GM12878 (cell line): ENCODE results near the gene RPS6KA4. TPM values are rescaled to one million over a fixed set of nuclear protein-coding genes. Genes with fewer than 3 reads are reported as not detected.

Experiments
- ATAC-seq: fragments of 200-7000 bp; cut with Tn5 transposase; 3 replicates; pipeline ENCODE4 v1.9.1; 2020; ENCODE audit warnings: mild to moderate bottlenecking, moderate library complexity
- BruUV-seq: library from RNA; stranded (reverse); fragments of 400-500 nt; replicated peaks from 2 replicates; lab custom pipeline; 2021; lab: Mats Ljungman, UMichigan
- CTCF ChIA-PET: fragments of 300-600 bp; sonication (Branson Sonifier 250); formaldehyde crosslinking; extraction: SDS; loops from one replicate; lab custom pipeline; 2021; ENCODE audit warnings: inconsistent platforms; lab: Yijun Ruan, JAX
- POLR2A ChIA-PET: fragments of 350-600 bp; formaldehyde crosslinking; extraction: SDS; loops from one replicate; lab custom pipeline; 2021; ENCODE audit warnings: inconsistent platforms; lab: Charles Lee
- RAD21 ChIA-PET: fragments of 300-600 bp; sonication (Branson Sonifier 250); formaldehyde crosslinking; loops from one replicate; lab custom pipeline; 2023; ENCODE audit warnings: antibody characterized with exemption; ENCODE audit not compliant: unreplicated experiment; lab: Charles Lee
- SMC1A ChIA-PET: fragments of 300-600 bp; sonication (Branson Sonifier 250); formaldehyde crosslinking; loops from one replicate; lab custom pipeline; 2023; ENCODE audit not compliant: unreplicated experiment, uncharacterized antibody; lab: Charles Lee
- DNase-seq: peaks from one replicate; pipeline ENCODE4 v3.0.0-alpha.2; 2011; ENCODE audit warnings: low read depth, low spot score
- FAIRE-seq: peaks from 3 replicates; lab custom pipeline; 2011; peaks lifted over from hg19 to GRCh38; lab: Jason Lieb, UNC
- H2AFZ ChIP-seq: 2 replicates; pipeline ENCODE4 v1.6.0; 2011; ENCODE audit warnings: low read depth, low read length, control low read depth; ENCODE audit not compliant: control insufficient read depth
- H3K27ac ChIP-seq: 2 replicates; pipeline ENCODE4 v1.5.1; 2011; ENCODE audit warnings: control low read depth; ENCODE audit not compliant: control insufficient read depth, insufficient read depth
- H3K27me3 ChIP-seq, 2 experiments: replicated peaks in 1 of 2; 2 replicates each; pipeline versions ENCODE4 v1.6.0 to v1.6.1; 2011; ENCODE audit warnings: low read length in 1 of 2; ENCODE audit not compliant: control insufficient read depth in 2 of 2, insufficient read depth in 2 of 2
- H3K36me3 ChIP-seq, 2 experiments: 2 replicates each; pipeline ENCODE4 v1.5.1; 2011; ENCODE audit warnings: low read length in 1 of 2; ENCODE audit not compliant: control insufficient read depth in 2 of 2, insufficient read depth in 2 of 2
- H3K4me1 ChIP-seq: 2 replicates; pipeline ENCODE4 v1.6.1; 2011; ENCODE audit warnings: mild to moderate bottlenecking, low read length, moderate library complexity, mixed read lengths; ENCODE audit not compliant: control insufficient read depth, insufficient read depth
- H3K4me2 ChIP-seq: 2 replicates; pipeline ENCODE4 v1.6.0; 2011; ENCODE audit warnings: control low read depth; ENCODE audit not compliant: control insufficient read depth, insufficient read depth
- H3K4me3 ChIP-seq: fragments of 200-600 bp; sonication (generic); 2 replicates; pipeline ENCODE4 v1.5.1; 2016
- H3K79me2 ChIP-seq: 2 replicates; pipeline ENCODE4 v1.6.0; 2011; ENCODE audit warnings: low read length; ENCODE audit not compliant: control insufficient read depth, insufficient read depth
- H3K9ac ChIP-seq: 2 replicates; pipeline ENCODE4 v1.8.0; 2011; ENCODE audit warnings: low read length, control low read depth, mixed read lengths; ENCODE audit not compliant: control insufficient read depth, insufficient read depth
- H3K9me3 ChIP-seq: replicated peaks from 3 replicates; pipeline ENCODE4 v1.5.1; 2011; ENCODE audit warnings: mild to moderate bottlenecking, low read length; ENCODE audit not compliant: control insufficient read depth, insufficient read depth
- H4K20me1 ChIP-seq: 2 replicates; pipeline ENCODE4 v1.6.0; 2011; ENCODE audit not compliant: control insufficient read depth, insufficient read depth
- CHD1 ChIP-seq: IDR thresholded peaks from 2 replicates; pipeline ENCODE4 v1.6.1; 2012; ENCODE audit warnings: low read depth, low read length, improper control_type of control experiment
- CREB1 ChIP-seq: IDR thresholded peaks from 2 replicates; pipeline ENCODE4 v1.6.1; 2012; ENCODE audit warnings: low read depth, mild to moderate bottlenecking, inconsistent platforms
- KLF5 ChIP-seq: fragments of 450-650 bp; IDR thresholded peaks from 2 replicates; pipeline ENCODE4 v1.6.1; 2014; ENCODE audit warnings: mild to moderate bottlenecking; ENCODE audit not compliant: partially characterized antibody
- RBBP5 ChIP-seq: fragments of 200-600 bp; sonication (generic); conservative IDR thresholded peaks from 2 replicates; pipeline ENCODE4 v1.6.1; 2016
- RCOR1 ChIP-seq: conservative IDR thresholded peaks from 2 replicates; pipeline ENCODE4 v1.6.1; 2012; ENCODE audit warnings: low read depth, low read length, improper control_type of control experiment
- RELA ChIP-seq: fragments of 450-650 bp; IDR thresholded peaks from 2 replicates; pipeline ENCODE4 v1.8.0; 2014; ENCODE audit warnings: borderline replicate concordance; ENCODE audit not compliant: partially characterized antibody
- RUNX3 ChIP-seq: IDR thresholded peaks from 2 replicates; pipeline ENCODE4 v1.6.1; 2012; ENCODE audit warnings: low read length, inconsistent platforms
- SP1 ChIP-seq: IDR thresholded peaks from one replicate; pipeline ENCODE4 v1.6.1; 2011; ENCODE audit warnings: low read depth, low read length
- SPI1 ChIP-seq: IDR thresholded peaks from 2 replicates; pipeline ENCODE4 v1.6.1; 2011; ENCODE audit warnings: low read depth, mild to moderate bottlenecking, low read length, moderate library complexity, borderline replicate concordance; ENCODE audit not compliant: insufficient read depth
- SRF ChIP-seq, 2 experiments: IDR thresholded peaks; 2 replicates each; pipeline ENCODE4 v1.6.1; 2011; ENCODE audit warnings: low read depth in 2 of 2, low read length in 2 of 2, mild to moderate bottlenecking in 1 of 2, moderate library complexity in 1 of 2
- USF1 ChIP-seq: IDR thresholded peaks from 2 replicates; pipeline ENCODE4 v1.6.1; 2011; ENCODE audit warnings: borderline replicate concordance, low read depth, mild to moderate bottlenecking, moderate library complexity, mixed read lengths, low read length; ENCODE audit not compliant: insufficient read depth; ENCODE audit errors: extremely low read length
- ZBTB40 ChIP-seq: fragments of 450-650 bp; IDR thresholded peaks from 2 replicates; pipeline ENCODE4 v1.6.1; 2016; ENCODE audit warnings: mild to moderate bottlenecking, moderate library complexity, borderline replicate concordance
- ZNF207 ChIP-seq: fragments of 450-650 bp; IDR thresholded peaks from 2 replicates; pipeline ENCODE4 v1.6.1; 2014; ENCODE audit warnings: antibody characterized with exemption, mild to moderate bottlenecking, borderline replicate concordance
- WGBS: methylation state at CpG from one replicate; pipeline ENCODE4 v1.1.6; 2016; ENCODE audit warnings: low lambda C conversion rate; ENCODE audit not compliant: insufficient replicate concordance, insufficient coverage; ENCODE audit errors: missing lambda C conversion rate; 5-methylcytosine and 5-hydroxymethylcytosine counted together
- in situ Hi-C: fragments of 300-500 bp; cut with MboI; formaldehyde crosslinking; loops from 9 replicates; pipeline ENCODE4 v1.14.3; 2018; ENCODE audit warnings: mixed read lengths
- intact Hi-C: fragments of 100-400 bp; cut with micrococcal nuclease; formaldehyde crosslinking; loops from one replicate; pipeline ENCODE4 v1.14.2; 2022; ENCODE audit not compliant: unreplicated experiment
- polyA plus RNA-seq, 11 experiments: library from polyadenylated mRNA; depleted of rRNA in 4 of 11; unstranded in 6 of 11; stranded (reverse) in 5 of 11; fragments of >200 nt; fragmentation: Nextera tagmentation in 4 of 11; fragmentation: Illumina TruSeq in 1 of 11; extraction: Ambion mirVana in 4 of 11; extraction: Trizol in 1 of 11; gene quantifications; 1 replicate in 1 of 11; 2 replicates in 10 of 11; pipeline versions ENCODE4 v1.2.1 to v1.2.3, GENCODE V29; 2011 to 2016; ENCODE audit warnings: inconsistent platforms in 2 of 11, missing spikeins in 2 of 11, low read depth in 1 of 11
- total RNA-seq, 4 experiments: library from RNA; depleted of rRNA in 3 of 4; stranded (reverse); fragments of >200 nt in 3 of 4; fragmentation: Illumina TruSeq in 1 of 4; extraction: Trizol in 1 of 4; gene quantifications; 2 replicates each; pipeline versions ENCODE4 v1.2.1 to v1.2.3, GENCODE V29; 2013 to 2021

The RPS6KA4 gene
- total and polyA plus RNA-seq, 10 of the 15 experiments (the other 5 are each of a cell fraction or from before 2014, with no cell fraction given): 0.34 to 32.6 (median 11.3) TPM

- FAIRE-seq: no peak
- POLR2A ChIA-PET: no interaction called here
- 97% methylated on average over 28 of the region's 28 CpGs for WGBS
- peaks cover 5 to 9% of the 10 kb centered on the region in 2 experiments; a peak in 3 of 4 replicates for H3K36me3 ChIP-seq
- DNase-seq: no peak
- TF ChIP-seq CREB1 (no peak), RELA (no peak), SPI1 (no peak), RBBP5 (no peak), KLF5 (no peak), ZNF207 (no peak), RUNX3 (no peak), SP1 (no peak), ZBTB40 (no peak), CHD1 (no peak), SRF (IDR thresholded peaks at IDR 0.05; ENCODE audit: low read depth in 2 of 2, low read length in 2 of 2) (no peak), USF1 (no peak), RCOR1 (no peak)
- H4K20me1 ChIP-seq: no peaks in the 10 kb centered on the region
- peaks cover 3% of the 10 kb centered on the region; the same call in 1 of the 2 replicates for H3K4me1 ChIP-seq
- no peak overlapping the region for H3K4me2 ChIP-seq
- CTCF ChIA-PET: no interaction called here
- RAD21 ChIA-PET: no interaction called here
- no peaks in the 10 kb centered on the region for H3K27me3 ChIP-seq
- H3K79me2 ChIP-seq: no peaks in the 10 kb centered on the region
- no peak overlapping the region for H3K4me3 ChIP-seq
- intact Hi-C loops: no loop called here
- SMC1A ChIA-PET: no interaction called here
- no peak overlapping the region for H3K9ac ChIP-seq
- H2AFZ ChIP-seq: no peak overlapping the region
- H3K27ac ChIP-seq: no peak overlapping the region
- in situ Hi-C loops: no loop called here
- no TSS peak for BruUV-seq
- ATAC-seq: no peak
- no peaks in the 10 kb centered on the region for H3K9me3 ChIP-seq
These were observed 9.7 kb downstream of the RPS6KA4 start for GRCh38 chr11:64368673-64369074.
